ENCODE data around the gene BCAS4.

The BCAS4 gene

GRCh38 chr20:50857348-50857747, 62.5 kb downstream of the BCAS4 start:
- DNase-seq: no peak

- no peak for DNase-seq
Observed at GRCh38 chr20:50858525-50858924, 63.7 kb downstream of the BCAS4 start.

GRCh38 chr20:50859161-50859560, 64.3 kb downstream of the BCAS4 start:
- no peak for DNase-seq

GRCh38 chr20:50861012-50861411, 66.2 kb downstream of the BCAS4 start:
- no peak for DNase-seq

GRCh38 chr20:50862546-50862945, 67.7 kb downstream of the BCAS4 start:
- no peak for DNase-seq

GRCh38 chr20:50865114-50865513, 70.3 kb downstream of the BCAS4 start:
- no peak for DNase-seq

GRCh38 chr20:50865591-50865990, 70.7 kb downstream of the BCAS4 start:
- no peak for DNase-seq

GRCh38 chr20:50866036-50866685, 71.3 kb downstream of the BCAS4 start:
- no peak for DNase-seq

GRCh38 chr20:50866831-50867230, 72.0 kb downstream of the BCAS4 start:
- no peak for DNase-seq

- DNase-seq: no peak
Observed at GRCh38 chr20:50867805-50868204, 72.9 kb downstream of the BCAS4 start.

- DNase-seq: no peak
Observed at GRCh38 chr20:50868509-50869495, 73.9 kb downstream of the BCAS4 start.

- DNase-seq: no peak
Observed at GRCh38 chr20:50870561-50871161, 75.8 kb downstream of the BCAS4 start.

GRCh38 chr20:50872560-50873425, 77.9 kb downstream of the BCAS4 start:
- peak in 1 of 2 donors; percentile 14 for DNase-seq

- no peak for DNase-seq
Observed at GRCh38 chr20:50873585-50873984, 78.7 kb downstream of the BCAS4 start.

- DNase-seq: no peak
Observed at GRCh38 chr20:50874111-50874757, 79.4 kb downstream of the BCAS4 start.

GRCh38 chr20:50874758-50875665, 80.2 kb downstream of the BCAS4 start:
- DNase-seq: no peak

- DNase-seq: no peak
Observed at GRCh38 chr20:50876063-50876685, 81.3 kb downstream of the BCAS4 start.

GRCh38 chr20:50876816-50877215, 82.0 kb downstream of the BCAS4 start:
- no peak for DNase-seq

- DNase-seq: no peak
Observed at GRCh38 chr20:50877232-50877743, 82.4 kb downstream of the BCAS4 start.

All from CD4-positive, alpha-beta T cell treated with Interleukin-4 for 1 hour (primary cell).